Measurements from ENCODE around the gene SOX1. TPM values are rescaled to one million over a fixed set of nuclear protein-coding genes. Genes with fewer than 3 reads are reported as not detected.

SOX1 gene
- total and polyA plus RNA-seq, 10 of the 15 experiments (the other 5 are each of a cell fraction or from before 2014, with no cell fraction given): not detected

DNA sequence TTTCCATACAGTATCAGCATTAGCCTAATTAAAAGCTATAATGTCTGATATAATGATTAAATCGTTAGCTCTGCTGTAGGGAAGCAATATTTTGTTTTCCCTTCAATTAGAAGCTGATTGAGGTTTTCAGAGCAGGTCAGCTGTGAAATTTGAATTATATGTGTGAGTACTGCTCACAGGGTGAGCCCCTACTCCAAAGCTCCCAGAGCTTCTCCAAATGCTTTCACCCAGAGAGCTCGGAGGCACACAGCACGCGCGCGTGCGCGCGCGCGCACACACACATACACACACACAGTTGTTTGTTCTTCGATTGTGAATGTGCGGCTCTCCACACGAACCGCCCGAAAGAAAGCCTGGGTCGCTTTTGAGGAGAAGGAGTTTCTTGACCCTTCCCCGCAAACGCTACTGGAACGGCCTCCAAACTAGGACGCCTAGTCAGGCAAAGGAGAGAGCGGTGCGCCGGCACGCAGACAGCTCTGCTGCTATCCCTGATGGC lies 4.8 kb upstream of the SOX1 start:
- in situ Hi-C loops (cut with MboI) (no loop called here), intact Hi-C loops (cut with micrococcal nuclease; ENCODE audit: unreplicated experiment) (no loop called here)
- SMC1A ChIA-PET (ENCODE audit: uncharacterized antibody, unreplicated experiment): no interaction called here
- no peaks in the 10 kb centered on the region for H3K36me3 ChIP-seq (ENCODE audit: control insufficient read depth in 2 of 2, insufficient read depth in 2 of 2, low read length in 1 of 2)
- ATAC-seq (no peak), DNase-seq (ENCODE audit: low read depth, low spot score) (no peak), FAIRE-seq (no peak)
- no peaks in the 10 kb centered on the region for H3K4me1 ChIP-seq (ENCODE audit: control insufficient read depth, insufficient read depth, low read length)
- H4K20me1 ChIP-seq (ENCODE audit: control insufficient read depth, insufficient read depth): no peaks in the 10 kb centered on the region
- RAD21 ChIA-PET (ENCODE audit: unreplicated experiment): no interaction called here
- 78% methylated on average over 25 of the region's 25 CpGs for WGBS (ENCODE audit: insufficient coverage, insufficient replicate concordance, low lambda C conversion rate, missing lambda C conversion rate)
- no TSS peak for BruUV-seq (replicated peaks)
- H3K4me3 ChIP-seq: no peak overlapping the region
- POLR2A ChIA-PET: interaction anchor here (0.6 kb wide), 1 partner anchor 871 kb away, joined by 3 read pairs; no protein-coding TSS in a partner anchor
- TF ChIP-seq, protein P1, sequence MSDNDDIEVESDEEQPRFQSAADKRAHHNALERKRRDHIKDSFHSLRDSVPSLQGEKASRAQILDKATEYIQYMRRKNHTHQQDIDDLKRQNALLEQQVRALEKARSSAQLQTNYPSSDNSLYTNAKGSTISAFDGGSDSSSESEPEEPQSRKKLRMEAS (IDR thresholded peaks at IDR 0.05; ENCODE audit: low read depth, low read length): no peak
- no peak for TF ChIP-seq SUPT20H (IDR thresholded peaks at IDR 0.05; ENCODE audit: borderline replicate concordance, control insufficient read depth, low read depth, low read length)
- no peak for TF ChIP-seq FOXK2 (IDR thresholded peaks at IDR 0.05)
- no peak for TF ChIP-seq ZNF217 (IDR thresholded peaks at IDR 0.05)
- TF ChIP-seq, protein P2, sequence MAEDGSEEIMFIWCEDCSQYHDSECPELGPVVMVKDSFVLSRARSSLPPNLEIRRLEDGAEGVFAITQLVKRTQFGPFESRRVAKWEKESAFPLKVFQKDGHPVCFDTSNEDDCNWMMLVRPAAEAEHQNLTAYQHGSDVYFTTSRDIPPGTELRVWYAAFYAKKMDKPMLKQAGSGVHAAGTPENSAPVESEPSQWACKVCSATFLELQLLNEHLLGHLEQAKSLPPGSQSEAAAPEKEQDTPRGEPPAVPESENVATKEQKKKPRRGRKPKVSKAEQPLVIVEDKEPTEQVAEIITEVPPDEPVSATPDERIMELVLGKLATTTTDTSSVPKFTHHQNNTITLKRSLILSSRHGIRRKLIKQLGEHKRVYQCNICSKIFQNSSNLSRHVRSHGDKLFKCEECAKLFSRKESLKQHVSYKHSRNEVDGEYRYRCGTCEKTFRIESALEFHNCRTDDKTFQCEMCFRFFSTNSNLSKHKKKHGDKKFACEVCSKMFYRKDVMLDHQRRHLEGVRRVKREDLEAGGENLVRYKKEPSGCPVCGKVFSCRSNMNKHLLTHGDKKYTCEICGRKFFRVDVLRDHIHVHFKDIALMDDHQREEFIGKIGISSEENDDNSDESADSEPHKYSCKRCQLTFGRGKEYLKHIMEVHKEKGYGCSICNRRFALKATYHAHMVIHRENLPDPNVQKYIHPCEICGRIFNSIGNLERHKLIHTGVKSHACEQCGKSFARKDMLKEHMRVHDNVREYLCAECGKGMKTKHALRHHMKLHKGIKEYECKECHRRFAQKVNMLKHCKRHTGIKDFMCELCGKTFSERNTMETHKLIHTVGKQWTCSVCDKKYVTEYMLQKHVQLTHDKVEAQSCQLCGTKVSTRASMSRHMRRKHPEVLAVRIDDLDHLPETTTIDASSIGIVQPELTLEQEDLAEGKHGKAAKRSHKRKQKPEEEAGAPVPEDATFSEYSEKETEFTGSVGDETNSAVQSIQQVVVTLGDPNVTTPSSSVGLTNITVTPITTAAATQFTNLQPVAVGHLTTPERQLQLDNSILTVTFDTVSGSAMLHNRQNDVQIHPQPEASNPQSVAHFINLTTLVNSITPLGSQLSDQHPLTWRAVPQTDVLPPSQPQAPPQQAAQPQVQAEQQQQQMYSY (CRISPR knock-in tag; IDR thresholded peaks at IDR 0.05): no peak
- TF ChIP-seq TCF3 (IDR thresholded peaks at IDR 0.05; ENCODE audit: borderline replicate concordance, insufficient read depth, low read depth, low read length): no peak
- TF ChIP-seq CHD4 (IDR thresholded peaks at IDR 0.05): no peak
- TF ChIP-seq, protein P3, sequence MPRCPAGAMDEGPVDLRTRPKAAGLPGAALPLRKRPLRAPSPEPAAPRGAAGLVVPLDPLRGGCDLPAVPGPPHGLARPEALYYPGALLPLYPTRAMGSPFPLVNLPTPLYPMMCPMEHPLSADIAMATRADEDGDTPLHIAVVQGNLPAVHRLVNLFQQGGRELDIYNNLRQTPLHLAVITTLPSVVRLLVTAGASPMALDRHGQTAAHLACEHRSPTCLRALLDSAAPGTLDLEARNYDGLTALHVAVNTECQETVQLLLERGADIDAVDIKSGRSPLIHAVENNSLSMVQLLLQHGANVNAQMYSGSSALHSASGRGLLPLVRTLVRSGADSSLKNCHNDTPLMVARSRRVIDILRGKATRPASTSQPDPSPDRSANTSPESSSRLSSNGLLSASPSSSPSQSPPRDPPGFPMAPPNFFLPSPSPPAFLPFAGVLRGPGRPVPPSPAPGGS (IDR thresholded peaks at IDR 0.05; ENCODE audit: borderline replicate concordance, insufficient read depth, low read depth, low read length, poor library complexity, severe bottlenecking): no peak
- no peak overlapping the region for H3K27ac ChIP-seq (ENCODE audit: control insufficient read depth, insufficient read depth)
- H3K9ac ChIP-seq (ENCODE audit: control insufficient read depth, insufficient read depth, low read length): no peak overlapping the region
- H3K9me3 ChIP-seq (replicated peaks; ENCODE audit: control insufficient read depth, insufficient read depth, low read length): no peaks in the 10 kb centered on the region; the same call in 2 of the 3 replicates
- H3K4me2 ChIP-seq (ENCODE audit: control insufficient read depth, insufficient read depth): no peak overlapping the region
- no peak overlapping the region for H2AFZ ChIP-seq (ENCODE audit: control insufficient read depth, low read depth, low read length)
- no peaks in the 10 kb centered on the region for H3K79me2 ChIP-seq (ENCODE audit: control insufficient read depth, insufficient read depth, low read length)
- CTCF ChIA-PET: no interaction called here
- no peaks in the 10 kb centered on the region; a peak in 1 of 4 replicates for H3K27me3 ChIP-seq (replicated peaks in 1 of 2; ENCODE audit: control insufficient read depth in 2 of 2, insufficient read depth in 2 of 2, low read length in 1 of 2)
